Panc1 (cell line): ENCODE data around the gene GSG1. TPM values are rescaled to one million over a fixed set of nuclear protein-coding genes. Genes with fewer than 3 reads are reported as not detected.

Experiments used
- ATAC-seq: fragments of 200-7000 bp; cut with Tn5 transposase; 2 replicates; pipeline ENCODE4 v1.9.1; 2020; ENCODE audit warnings: mild to moderate bottlenecking, moderate library complexity
- Bru-seq: library from RNA; stranded (reverse); fragments of 400-500 nt; gene quantifications from one replicate; lab custom pipeline; 2021; lab: Mats Ljungman, UMichigan
- BruChase-seq, 2 experiments: library from RNA; stranded (reverse); fragments of 400-500 nt; gene quantifications; one replicate each; lab custom pipeline; 2021; lab: Mats Ljungman, UMichigan
- BruUV-seq: library from RNA; stranded (reverse); fragments of 400-500 nt; replicated peaks from 2 replicates; lab custom pipeline; 2021; lab: Mats Ljungman, UMichigan
- CTCF ChIA-PET: fragments of 300-600 bp; sonication (Branson Sonifier 250); formaldehyde crosslinking; loops from one replicate; lab custom pipeline; 2022; ENCODE audit warnings: antibody characterized with exemption; lab: Charles Lee
- POLR2A ChIA-PET: fragments of 300-600 bp; sonication (Branson Sonifier 250); formaldehyde crosslinking; loops from one replicate; lab custom pipeline; 2022; ENCODE audit warnings: antibody characterized with exemption; lab: Charles Lee
- DNase-seq: peaks from one replicate; pipeline ENCODE4 v3.0.0-alpha.2; 2010; ENCODE audit warnings: low read depth, low spot score
- H3K27ac ChIP-seq: 2 replicates; pipeline ENCODE4 v1.5.1; 2011; ENCODE audit warnings: mild to moderate bottlenecking, low read length, inconsistent platforms
- H3K27me3 ChIP-seq: fragments of 200-500 bp; sonication (Bioruptor generic); 2 replicates; pipeline ENCODE4 v1.6.0; 2014; ENCODE audit warnings: low read length, inconsistent platforms; ENCODE audit not compliant: control insufficient read depth, insufficient read depth
- H3K36me3 ChIP-seq: fragments of 200-500 bp; sonication (Bioruptor generic); 2 replicates; pipeline ENCODE4 v1.5.1; 2014; ENCODE audit warnings: inconsistent platforms, mild to moderate bottlenecking, low read length, moderate library complexity; ENCODE audit not compliant: control insufficient read depth, insufficient read depth
- H3K4me1 ChIP-seq: 2 replicates; pipeline ENCODE4 v1.5.1; 2011; ENCODE audit warnings: inconsistent platforms, mild to moderate bottlenecking, low read length, moderate library complexity; ENCODE audit not compliant: control insufficient read depth, insufficient read depth
- H3K4me3 ChIP-seq, 2 experiments: 2 replicates each; pipeline ENCODE4 v1.5.1; 2011 to 2012; ENCODE audit warnings: low read depth in 2 of 2, low read length in 2 of 2, mild to moderate bottlenecking in 2 of 2, inconsistent platforms in 1 of 2, moderate library complexity in 1 of 2
- H3K9me3 ChIP-seq: fragments of 200-500 bp; sonication (Bioruptor generic); 2 replicates; pipeline ENCODE4 v1.5.1; 2014; ENCODE audit warnings: low read depth, mild to moderate bottlenecking, inconsistent platforms, low read length, moderate library complexity; ENCODE audit not compliant: control insufficient read depth, insufficient read depth
- CTCF ChIP-seq: fragments of 450-650 bp; IDR thresholded peaks from 2 replicates; pipeline ENCODE4 v1.5.1; 2017; ENCODE audit warnings: mild to moderate bottlenecking
- POLR2AphosphoS5 ChIP-seq: IDR thresholded peaks from 2 replicates; pipeline ENCODE4 v1.6.1; 2012; ENCODE audit warnings: mild to moderate bottlenecking, low read depth, low read length, moderate library complexity
- REST ChIP-seq, 2 experiments: IDR thresholded peaks; 2 replicates each; pipeline ENCODE4 v1.6.1; 2011 to 2012; ENCODE audit warnings: low read depth in 2 of 2, control low read depth in 1 of 2, low read length in 1 of 2, mild to moderate bottlenecking in 1 of 2, moderate library complexity in 1 of 2; ENCODE audit not compliant: insufficient read depth in 1 of 2
- SIN3A ChIP-seq: IDR thresholded peaks from 2 replicates; pipeline ENCODE4 v1.6.1; 2012; ENCODE audit warnings: low read depth, mild to moderate bottlenecking, low read length, moderate library complexity, borderline replicate concordance; ENCODE audit not compliant: insufficient read depth
- TCF7L2 ChIP-seq: IDR thresholded peaks from 2 replicates; pipeline ENCODE4 v1.6.1; 2011; ENCODE audit warnings: mild to moderate bottlenecking, low read depth, low read length, inconsistent platforms
- in situ Hi-C: cut with HindIII; loops from 2 replicates; pipeline ENCODE4 v1.10.0; 2016; ENCODE audit warnings: low sequenced_read_pairs, low pct_unique_long_range_greater_than_20kb
- intact Hi-C: fragments of 100-400 bp; cut with micrococcal nuclease; formaldehyde crosslinking; loops from one replicate; pipeline ENCODE4 v1.10.0; 2022; ENCODE audit not compliant: unreplicated experiment
- long read RNA-seq: library from polyadenylated mRNA; unstranded; transcript quantifications from one replicate; pipeline ENCODE4 v2.0.0, GENCODE V29; 2021; ENCODE audit not compliant: unreplicated experiment
- polyA plus RNA-seq: library from polyadenylated mRNA; unstranded; fragments of >200 nt; gene quantifications from one replicate; pipeline ENCODE4 v1.2.1, GENCODE V29; 2012; ENCODE audit warnings: missing spikeins; ENCODE audit not compliant: insufficient read length
- total RNA-seq: library from RNA; stranded (reverse); gene quantifications from one replicate; pipeline ENCODE4 v1.2.1, GENCODE V29; 2021; ENCODE audit not compliant: unreplicated experiment

The GSG1 gene
- not detected for total RNA-seq
- not detected for polyA plus RNA-seq
- Bru-seq, nascent RNA = percentile 10 among the genes with signal in this experiment
- BruChase-seq, experiment 1, labeled RNA remaining after a 2-hour chase = percentile 5 among the genes with signal in this experiment
- not detected for BruChase-seq, experiment 2, labeled RNA remaining after a 6-hour chase
- long read RNA-seq = 0 reads

DNA sequence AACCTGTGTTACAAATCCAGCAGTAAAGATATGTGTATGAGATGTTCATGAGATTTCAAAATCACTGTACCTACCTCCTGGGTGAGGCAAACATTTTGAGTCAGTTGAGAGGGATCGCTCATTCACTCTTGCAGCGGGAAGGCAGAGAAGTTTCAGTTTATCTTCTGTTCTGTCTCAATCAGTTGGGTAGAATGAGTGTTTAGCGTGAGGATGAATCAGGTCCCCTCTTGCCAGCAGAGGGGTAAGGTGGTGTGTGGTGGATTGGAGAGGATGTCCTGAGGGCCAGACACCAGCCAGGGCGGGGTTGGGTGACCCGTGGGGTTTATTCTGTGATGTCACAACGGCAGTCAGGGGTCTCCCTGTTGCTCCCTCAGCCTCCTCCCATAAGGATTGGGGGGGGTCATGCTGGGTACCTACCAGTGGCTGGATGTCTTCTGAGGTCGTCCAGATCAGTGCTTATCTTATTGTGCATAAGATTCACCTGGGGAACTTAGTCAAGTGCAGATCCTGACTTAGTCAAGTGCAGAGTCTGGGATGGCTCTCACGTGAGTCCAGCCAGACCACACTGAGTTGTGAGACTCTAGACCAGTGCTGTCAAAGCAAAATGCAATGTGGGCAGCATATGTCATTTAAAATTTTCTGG is at the start of gene GSG1:
GSG1 (minus strand) TSS at position 277 of the 643 bp plus-strand sequence; CDS start at position 122, 155 bp downstream.
- no peaks in the 10 kb centered on the region for H3K27me3 ChIP-seq
- ATAC-seq (no peak), DNase-seq (no peak)
- H3K9me3 ChIP-seq = no peaks in the 10 kb centered on the region
- in situ Hi-C loops (no loop called here), intact Hi-C loops (no loop called here)
- ChIA-PET CTCF (no interaction called here), POLR2A (no interaction called here)
- H3K27ac ChIP-seq = peak within 1 kb of the TSS; percentile 89
- H3K36me3 ChIP-seq = no peaks in the 10 kb centered on the region
- H3K4me3 ChIP-seq = no peak within 1 kb of the TSS
- no TSS peak for BruUV-seq
- TF ChIP-seq CTCF (no peak), REST (IDR thresholded peaks at IDR 0.05; ENCODE audit: insufficient read depth in 1 of 2, low read depth in 2 of 2, low read length in 1 of 2) (no peak), POLR2AphosphoS5 (no peak)
- peaks cover 39% of the 10 kb centered on the region for H3K4me1 ChIP-seq

DNA sequence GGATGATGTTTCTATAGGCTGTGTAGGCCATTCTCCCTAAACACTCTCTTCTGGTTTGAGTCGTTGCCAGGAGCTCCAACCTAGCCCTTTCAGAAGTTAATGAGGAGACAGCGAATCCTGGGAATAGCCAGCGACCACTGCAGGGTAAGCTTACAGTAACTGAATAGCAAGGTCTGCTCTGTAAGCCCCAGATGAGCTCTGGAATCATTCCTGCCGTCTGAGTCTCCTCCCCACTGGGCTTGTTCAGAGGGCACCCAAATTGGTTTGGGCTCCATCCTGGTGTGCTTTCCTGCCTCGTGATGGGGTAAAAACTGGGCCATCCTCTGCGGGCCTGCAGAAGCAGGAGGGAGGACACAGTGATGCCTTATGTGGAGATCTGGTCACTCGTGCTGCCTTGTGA is 49.7 kb upstream of the GSG1 start:
- ATAC-seq (no peak), DNase-seq (no peak)
- no TSS peak for BruUV-seq
- Histone ChIP-seq H3K27me3 (no peaks in the 10 kb centered on the region), H3K4me3 (no peak overlapping the region), H3K4me1 (no peaks in the 10 kb centered on the region), H3K36me3 (no peaks in the 10 kb centered on the region), H3K9me3 (no peaks in the 10 kb centered on the region), H3K27ac (no peak overlapping the region)
- intact Hi-C loops (no loop called here), in situ Hi-C loops (no loop called here)
- CTCF ChIA-PET = no interaction called here
- TF ChIP-seq CTCF (no peak), TCF7L2 (no peak), SIN3A (no peak), REST (IDR thresholded peaks at IDR 0.05; ENCODE audit: insufficient read depth in 1 of 2, low read depth in 2 of 2, low read length in 1 of 2) (no peak), POLR2AphosphoS5 (no peak)
- POLR2A ChIA-PET = no interaction called here
